Rectal smooth muscle tissue (tissue), 1 donor: ENCODE results near the gene OR12D2.
"Not testable (repeated sequence)": the region's sequence is repeated elsewhere in the genome, so short reads cannot be mapped to it uniquely, and the experiment has no call there.

Experiments used
- H3K27ac ChIP-seq: one replicate; pipeline ENCODE4 v1.7.0; 2013; ENCODE audit warnings: low read depth, low read length, inconsistent platforms
- H3K27me3 ChIP-seq: one replicate; pipeline ENCODE4 v1.7.0; 2013; ENCODE audit warnings: low read length; ENCODE audit not compliant: control insufficient read depth, insufficient read depth
- H3K36me3 ChIP-seq: one replicate; pipeline ENCODE4 v1.7.0; 2013; ENCODE audit warnings: low read length; ENCODE audit not compliant: control insufficient read depth, insufficient read depth
- H3K4me1 ChIP-seq: one replicate; pipeline ENCODE4 v1.7.0; 2013; ENCODE audit warnings: low read length; ENCODE audit not compliant: control insufficient read depth, insufficient read depth
- H3K4me3 ChIP-seq: one replicate; pipeline ENCODE4 v1.7.0; 2013; ENCODE audit warnings: low read length
- H3K9ac ChIP-seq: one replicate; pipeline ENCODE4 v1.7.0; 2013; ENCODE audit warnings: low read length

Gene OR12D2

DNA sequence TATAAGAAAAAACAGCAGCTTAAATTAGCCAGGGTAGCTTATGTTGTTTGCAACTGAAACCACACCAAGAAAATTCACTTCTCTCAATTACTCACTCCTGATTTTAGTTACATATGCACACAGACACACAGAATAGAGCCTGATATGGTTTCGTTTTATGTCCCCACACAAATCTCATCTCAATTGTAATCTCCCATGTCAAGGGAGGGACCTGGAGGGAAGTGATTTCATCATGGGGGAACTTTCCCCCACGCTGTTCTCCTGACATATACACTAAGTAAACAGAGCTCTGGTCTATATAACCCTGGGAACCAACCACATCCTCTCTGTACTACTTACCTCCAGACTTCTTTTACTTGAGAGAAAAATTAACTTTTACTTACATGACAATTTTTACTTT, 29.1 kb downstream of the OR12D2 start:
- Histone ChIP-seq H3K27me3 (no peaks in the 10 kb centered on the region), H3K4me1 (no peaks in the 10 kb centered on the region), H3K36me3 (no peaks in the 10 kb centered on the region), H3K4me3 (no peak overlapping the region), H3K9ac (no peak overlapping the region), H3K27ac (no peak overlapping the region)

GRCh38 chr6:29425075-29425474, 29.6 kb downstream of the OR12D2 start:
- Histone ChIP-seq H3K9ac (no peak overlapping the region), H3K36me3 (no peaks in the 10 kb centered on the region), H3K27me3 (no peaks in the 10 kb centered on the region), H3K4me3 (no peak overlapping the region), H3K4me1 (no peaks in the 10 kb centered on the region), H3K27ac (no peak overlapping the region)

GRCh38 chr6:29426654-29427053, 31.2 kb downstream of the OR12D2 start:
- Histone ChIP-seq H3K4me3 (no peak overlapping the region), H3K27ac (no peak overlapping the region), H3K36me3 (no peaks in the 10 kb centered on the region), H3K27me3 (no peaks in the 10 kb centered on the region), H3K4me1 (no peaks in the 10 kb centered on the region), H3K9ac (no peak overlapping the region)

- not testable (repeated sequence) for H3K4me1 ChIP-seq, H3K27ac ChIP-seq, H3K9ac ChIP-seq, H3K4me3 ChIP-seq, H3K27me3 ChIP-seq, H3K36me3 ChIP-seq
Observed at GRCh38 chr6:29436730-29437129, 41.3 kb downstream of the OR12D2 start.

- H3K36me3 ChIP-seq = no peaks in the 10 kb centered on the region
- no peak within 1 kb of the TSS for H3K4me3 ChIP-seq
- H3K9ac ChIP-seq = no peak within 1 kb of the TSS
- H3K27me3 ChIP-seq = no peaks in the 10 kb centered on the region
- H3K4me1 ChIP-seq = no peaks in the 10 kb centered on the region
- no peak within 1 kb of the TSS for H3K27ac ChIP-seq
Observed at GRCh38 chr6:29439006-29439405, 43.6 kb downstream of the OR12D2 start, which contains the start of gene OR10C1. Gene OR10C1, plus strand, starts transcription at chr6:29439306. Its CDS starts 710 bp downstream, at chr6:29440016.

- Histone ChIP-seq H3K36me3 (no peaks in the 10 kb centered on the region), H3K4me3 (no peak overlapping the region), H3K4me1 (no peaks in the 10 kb centered on the region), H3K9ac (no peak overlapping the region), H3K27me3 (no peaks in the 10 kb centered on the region), H3K27ac (no peak overlapping the region)
Observed at GRCh38 chr6:29442719-29443118, 47.3 kb downstream of the OR12D2 start.

DNA sequence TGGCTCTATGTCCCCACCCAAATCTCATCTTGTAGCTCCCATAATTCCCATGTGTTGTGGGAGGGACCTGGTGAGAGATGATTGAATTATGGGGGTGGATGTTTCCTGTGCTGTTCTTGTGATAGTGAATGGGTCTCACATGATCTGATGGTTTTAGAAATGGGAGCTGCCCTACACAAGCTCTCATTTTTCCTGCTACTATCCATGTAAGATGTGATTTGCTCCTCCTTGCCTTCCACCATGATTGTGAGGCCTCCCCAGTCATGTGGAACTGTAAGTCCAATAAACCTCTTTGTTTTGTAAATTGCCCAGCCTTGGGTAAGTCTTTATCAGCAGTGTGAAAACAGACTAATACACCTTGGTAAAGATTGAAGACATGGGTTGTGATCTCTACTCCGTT, 48.6 kb downstream of the OR12D2 start:
- not testable (repeated sequence) for H3K4me1 ChIP-seq, H3K27ac ChIP-seq, H3K4me3 ChIP-seq, H3K36me3 ChIP-seq, H3K27me3 ChIP-seq, H3K9ac ChIP-seq
